K562 (cell line): ENCODE results near the gene ACP6. TPM values are rescaled to one million over a fixed set of nuclear protein-coding genes. Genes with fewer than 3 reads are reported as not detected.

Experiments
- ATAC-seq: fragments of 200-7000 bp; cut with Tn5 transposase; 3 replicates; pipeline ENCODE4 v1.9.1; 2020; ENCODE audit warnings: moderate library complexity
- BruUV-seq: library from RNA; stranded (reverse); fragments of 400-500 nt; replicated peaks from 2 replicates; lab custom pipeline; 2021; lab: Mats Ljungman, UMichigan
- CTCF ChIA-PET: fragments of 300-600 bp; formaldehyde crosslinking; extraction: SDS; loops from one replicate; lab custom pipeline; 2021; ENCODE audit warnings: low intra/inter-chr PET ratio; lab: Yijun Ruan, JAX
- POLR2A ChIA-PET: fragments of 300-600, 350-650 bp; sonication (Branson Sonifier 250); formaldehyde crosslinking; extraction: SDS; loops from one replicate; lab custom pipeline; 2021; ENCODE audit warnings: antibody characterized with exemption, inconsistent platforms; lab: Yijun Ruan, JAX
- DNase-seq, 4 experiments: peaks; one replicate each; pipeline versions ENCODE4 v3.0.0 to v3.0.0-alpha.2; 2011 to 2018; ENCODE audit warnings: low spot score in 3 of 4, mixed read lengths in 3 of 4; ENCODE audit errors: extremely low read depth in 1 of 4
- FAIRE-seq: peaks from 2 replicates; lab custom pipeline; 2011; peaks lifted over from hg19 to GRCh38; lab: Jason Lieb, UNC
- H2AFZ ChIP-seq: 2 replicates; pipeline ENCODE4 v1.6.0; 2011; ENCODE audit warnings: low read depth, low read length, control low read depth, inconsistent platforms
- H3K27ac ChIP-seq: fragments of 200-600 bp; 3 replicates; pipeline ENCODE4 v1.8.0; 2011; ENCODE audit warnings: low read depth, mild to moderate bottlenecking, control low read depth, inconsistent platforms, low read length, moderate library complexity, mixed read lengths; ENCODE audit errors: extremely low read depth
- H3K27me3 ChIP-seq, 2 experiments: fragments of 300-600 bp in 1 of 2; 2 replicates in 1 of 2; 3 replicates in 1 of 2; pipeline versions ENCODE4 v1.6.0 to v1.8.0; 2011; ENCODE audit warnings: inconsistent platforms in 2 of 2, low read length in 2 of 2, mild to moderate bottlenecking in 1 of 2, mixed read lengths in 1 of 2, moderate library complexity in 1 of 2; ENCODE audit not compliant: control insufficient read depth in 2 of 2, insufficient read depth in 2 of 2
- H3K36me3 ChIP-seq: fragments of 300-600 bp; 3 replicates; pipeline ENCODE4 v1.8.0; 2011; ENCODE audit warnings: mild to moderate bottlenecking, low read length, inconsistent platforms; ENCODE audit not compliant: control insufficient read depth, insufficient read depth
- H3K4me1 ChIP-seq, 2 experiments: fragments of 200-600 bp in 1 of 2; replicated peaks in 1 of 2; 2 replicates in 1 of 2; 3 replicates in 1 of 2; pipeline versions ENCODE4 v1.5.1 to v1.8.0; 2011; ENCODE audit warnings: inconsistent platforms in 2 of 2, low read length in 2 of 2, mild to moderate bottlenecking in 1 of 2, mixed read lengths in 1 of 2, moderate library complexity in 1 of 2; ENCODE audit not compliant: control insufficient read depth in 2 of 2, insufficient read depth in 2 of 2
- H3K4me2 ChIP-seq: 2 replicates; pipeline ENCODE4 v1.6.1; 2011; ENCODE audit warnings: low read length, control low read depth, inconsistent platforms, mixed read lengths; ENCODE audit not compliant: insufficient read depth
- H3K4me3 ChIP-seq: fragments of 200-600 bp; sonication (generic), shearing (Covaris generic); 2 replicates; pipeline ENCODE4 v1.5.1; 2016; ENCODE audit warnings: control low read depth, inconsistent platforms
- H3K79me2 ChIP-seq: fragments of 200-600 bp; 3 replicates; pipeline ENCODE4 v1.8.0; 2011; ENCODE audit warnings: low read length, inconsistent platforms; ENCODE audit not compliant: control insufficient read depth, insufficient read depth
- H3K9ac ChIP-seq, 2 experiments: 2 replicates each; pipeline versions ENCODE4 v1.6.0 to v1.6.1; 2011; ENCODE audit warnings: low read depth in 2 of 2, low read length in 2 of 2, control low read depth in 1 of 2, inconsistent platforms in 1 of 2, mild to moderate bottlenecking in 1 of 2, mixed read lengths in 1 of 2; ENCODE audit not compliant: insufficient read depth in 1 of 2
- H3K9me1 ChIP-seq: one replicate; pipeline ENCODE4 v1.6.0; 2011; ENCODE audit warnings: inconsistent platforms, mild to moderate bottlenecking, low read length, moderate library complexity; ENCODE audit not compliant: control insufficient read depth, insufficient read depth
- H3K9me3 ChIP-seq: replicated peaks from 2 replicates; pipeline ENCODE4 v1.5.1; 2011; ENCODE audit warnings: low read depth, low read length, inconsistent platforms; ENCODE audit not compliant: control insufficient read depth, insufficient read depth
- H4K20me1 ChIP-seq: replicated peaks from 2 replicates; pipeline ENCODE4 v1.6.1; 2011; ENCODE audit warnings: low read length, inconsistent platforms, mixed read lengths; ENCODE audit not compliant: control insufficient read depth, insufficient read depth
- BRD9 ChIP-seq: fragments of 450-650 bp; IDR thresholded peaks from 2 replicates; pipeline ENCODE4 v1.6.1; 2018; ENCODE audit warnings: low read depth; ENCODE audit not compliant: partially characterized antibody
- CAMTA2 ChIP-seq: fragments of 250-450 bp; sonication (Bioruptor Pico); conservative IDR thresholded peaks from 2 replicates; pipeline ENCODE4 v1.5.1; 2022
- CHCHD3 ChIP-seq: fragments of 250-450 bp; sonication (Bioruptor Pico); IDR thresholded peaks from 2 replicates; pipeline ENCODE4 v2.1.2; 2022; ENCODE audit warnings: mild to moderate bottlenecking
- DACH1 ChIP-seq: fragments of 450-650 bp; IDR thresholded peaks from 2 replicates; pipeline ENCODE4 v1.6.1; 2018; ENCODE audit not compliant: partially characterized antibody
- EP400 ChIP-seq: fragments of 450-650 bp; IDR thresholded peaks from 2 replicates; pipeline ENCODE4 v1.6.1; 2017; ENCODE audit warnings: antibody characterized with exemption, mild to moderate bottlenecking, moderate library complexity
- ESRRB ChIP-seq: fragments of 250-450 bp; sonication (Bioruptor Pico); IDR thresholded peaks from 2 replicates; pipeline ENCODE4 v1.5.0; 2020; ENCODE audit warnings: mild to moderate bottlenecking, moderate library complexity, borderline replicate concordance
- MEF2D ChIP-seq: conservative IDR thresholded peaks from 2 replicates; pipeline ENCODE4 v1.6.1; 2016; ENCODE audit warnings: low read depth, missing genetic modification characterization, missing compliant biosample characterization
- NONO ChIP-seq, 2 experiments: fragments of 200-400 bp in 1 of 2; fragments of 450-650 bp in 1 of 2; formaldehyde crosslinking in 1 of 2; IDR thresholded peaks; 2 replicates each; pipeline ENCODE4 v1.6.1; 2017; ENCODE audit warnings: low read depth in 2 of 2, mild to moderate bottlenecking in 2 of 2, moderate library complexity in 2 of 2, low read length in 1 of 2
- PHB ChIP-seq: fragments of 250-450 bp; sonication (Bioruptor Pico); IDR thresholded peaks from 2 replicates; pipeline ENCODE4 v1.5.0; 2021
- SMAD2 ChIP-seq: fragments of 150-350 bp; IDR thresholded peaks from 2 replicates; pipeline ENCODE4 v1.6.1; 2014; ENCODE audit warnings: low read depth, mild to moderate bottlenecking, low read length
- SMC3 ChIP-seq: conservative IDR thresholded peaks from 2 replicates; pipeline ENCODE4 v1.6.1; 2011; ENCODE audit warnings: low read depth, low read length, improper control_type of control experiment; ENCODE audit not compliant: insufficient read depth
- SRF ChIP-seq, 2 experiments: fragments of 250-450, 450-650 bp in 1 of 2; sonication (Bioruptor Pico) in 1 of 2; sonication (generic) in 1 of 2; formaldehyde crosslinking; IDR thresholded peaks; 2 replicates each; pipeline versions ENCODE4 v1.5.0 to v1.5.1; 2020 to 2022; ENCODE audit warnings: mild to moderate bottlenecking in 1 of 2, missing genetic modification reagents in 1 of 2
- ZNF408 ChIP-seq: fragments of 250-450 bp; sonication (Bioruptor Pico); IDR thresholded peaks from 2 replicates; pipeline ENCODE4 v1.4.0; 2020; ENCODE audit warnings: low read depth, mild to moderate bottlenecking, moderate library complexity
- ZNF77 ChIP-seq: fragments of 250-450 bp; sonication (Bioruptor Pico); IDR thresholded peaks from 2 replicates; pipeline ENCODE4 v1.5.0; 2020
- whole genome bisulfite sequencing: fragments of 100-300 bp; shearing (Covaris generic); methylation state at CpG from one replicate; pipeline ENCODE4 v1.1.6; 2016; ENCODE audit warnings: low coverage, mixed read lengths; ENCODE audit not compliant: insufficient coverage; ENCODE audit errors: missing lambda C conversion rate; 5-methylcytosine and 5-hydroxymethylcytosine counted together
- in situ Hi-C: fragments of 300-500 bp; cut with MboI; formaldehyde crosslinking; loops from 4 replicates; pipeline ENCODE4 v1.15.0; 2018; ENCODE audit warnings: inconsistent platforms, mixed read lengths
- intact Hi-C: fragments of 100-400 bp; cut with micrococcal nuclease; formaldehyde crosslinking; loops from 2 replicates; pipeline ENCODE4 v1.14.2; 2022
- polyA plus RNA-seq, 8 experiments: library from polyadenylated mRNA; depleted of rRNA in 4 of 8; stranded (reverse) in 5 of 8; unstranded in 3 of 8; fragments of >200 nt; fragmentation: Nextera tagmentation in 2 of 8; fragmentation: Illumina TruSeq in 1 of 8; extraction: Ambion mirVana in 2 of 8; extraction: Trizol in 1 of 8; gene quantifications; 2 replicates each; pipeline versions ENCODE4 v1.2.1 to v1.2.3, GENCODE V29; 2011 to 2014; ENCODE audit warnings: inconsistent platforms in 1 of 8, missing spikeins in 1 of 8
- total RNA-seq, 7 experiments: library from RNA; depleted of rRNA in 6 of 7; stranded (reverse); fragments of >200 nt in 6 of 7; fragmentation: Illumina TruSeq in 2 of 7; extraction: Trizol in 2 of 7; gene quantifications; 2 replicates each; pipeline versions ENCODE4 v1.2.1 to v1.2.3, GENCODE V29; 2011 to 2021; ENCODE audit warnings: low replicate concordance in 1 of 7
- TF ChIP-seq, protein P1 (sequence below): fragments of 250-450 bp; sonication (Bioruptor Pico); IDR thresholded peaks from 2 replicates; pipeline ENCODE4 v1.9.0; 2021; ENCODE audit warnings: mild to moderate bottlenecking
- TF ChIP-seq, protein P2 (sequence below): sonication (generic); formaldehyde crosslinking; IDR thresholded peaks from 2 replicates; pipeline ENCODE4 v1.8.0; 2022; ENCODE audit warnings: mild to moderate bottlenecking, missing genetic modification reagents
- TF ChIP-seq, protein P3 (sequence below): fragments of 450-650 bp; IDR thresholded peaks from 2 replicates; pipeline ENCODE4 v1.6.1; 2016; ENCODE audit warnings: borderline replicate concordance

ACP6 gene
- total and polyA plus RNA-seq, 9 of the 15 experiments (the other 6 are each of a cell fraction or from before 2014, with no cell fraction given): 0.05 to 1.4 (median 0.49) TPM

DNA sequence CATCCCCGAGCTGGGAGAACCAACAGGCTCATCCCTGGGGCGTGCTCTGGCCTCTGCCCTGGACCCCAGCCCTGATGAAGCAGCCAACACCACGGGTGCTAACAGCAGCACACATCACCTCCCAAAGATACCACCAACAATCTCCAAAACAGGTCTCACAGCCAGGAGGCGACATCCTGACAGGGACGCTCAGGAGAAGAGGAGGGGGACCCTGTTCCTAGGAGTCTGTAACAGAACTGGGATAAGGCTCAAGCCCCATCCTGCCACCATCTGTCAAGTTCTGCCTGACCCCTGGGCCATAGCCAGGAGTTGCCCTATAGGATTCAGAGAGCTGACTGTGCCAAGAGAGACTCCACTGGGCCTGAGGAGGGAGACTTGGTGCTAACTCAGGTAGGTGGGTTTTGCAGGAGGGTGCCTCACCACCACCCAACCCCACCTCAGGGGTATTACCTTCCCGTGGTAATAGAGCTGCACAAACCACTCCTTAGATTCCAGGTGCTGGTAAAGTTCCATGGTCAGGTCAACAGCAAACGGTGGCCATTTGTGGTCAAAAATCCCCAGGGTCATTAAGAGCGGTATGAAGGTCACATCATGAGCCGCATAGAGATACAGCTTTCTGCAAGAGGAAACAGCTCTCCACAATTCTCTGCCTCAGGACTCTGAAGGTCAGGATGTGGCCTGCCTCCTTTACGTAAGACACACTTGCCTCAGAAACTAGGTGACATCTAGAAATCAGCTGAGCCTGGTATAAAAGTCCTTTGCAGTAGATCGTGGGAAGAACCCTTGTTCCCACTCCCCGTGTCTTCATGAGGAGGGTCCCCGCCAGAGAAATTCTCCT is 22.3 kb downstream of the ACP6 start:
- no peak for ATAC-seq
- peaks cover 2 to 13% of the 10 kb centered on the region in 2 experiments; a peak in 1 of 5 replicates for H3K27me3 ChIP-seq
- no peaks in the 10 kb centered on the region for H4K20me1 ChIP-seq
- in situ Hi-C loops: no loop called here
- DNase-seq: no peak
- no peak overlapping the region for H3K9ac ChIP-seq
- CTCF ChIA-PET: no interaction called here
- 17% methylated on average over 13 of the region's 13 CpGs for WGBS
- TF ChIP-seq CHCHD3 (CRISPR knock-in tag): no peak
- TF ChIP-seq SMC3: no peak
- no peak for TF ChIP-seq ZNF408 (CRISPR knock-in tag)
- no peak for TF ChIP-seq EP400
- TF ChIP-seq NONO (IDR thresholded peaks at IDR 0.05; ENCODE audit: low read depth in 2 of 2, low read length in 1 of 2): no peak
- TF ChIP-seq, protein P1, sequence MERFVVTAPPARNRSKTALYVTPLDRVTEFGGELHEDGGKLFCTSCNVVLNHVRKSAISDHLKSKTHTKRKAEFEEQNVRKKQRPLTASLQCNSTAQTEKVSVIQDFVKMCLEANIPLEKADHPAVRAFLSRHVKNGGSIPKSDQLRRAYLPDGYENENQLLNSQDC (CRISPR knock-in tag): no peak
- TF ChIP-seq PHB (CRISPR knock-in tag): no peak
- no peak for TF ChIP-seq ESRRB (CRISPR knock-in tag)
- TF ChIP-seq CAMTA2 (CRISPR knock-in tag): no peak
- no peak for TF ChIP-seq ZNF77 (CRISPR knock-in tag)
- no peak for TF ChIP-seq SRF (CRISPR knock-in tag; IDR thresholded peaks at IDR 0.05)
- TF ChIP-seq, protein P2, sequence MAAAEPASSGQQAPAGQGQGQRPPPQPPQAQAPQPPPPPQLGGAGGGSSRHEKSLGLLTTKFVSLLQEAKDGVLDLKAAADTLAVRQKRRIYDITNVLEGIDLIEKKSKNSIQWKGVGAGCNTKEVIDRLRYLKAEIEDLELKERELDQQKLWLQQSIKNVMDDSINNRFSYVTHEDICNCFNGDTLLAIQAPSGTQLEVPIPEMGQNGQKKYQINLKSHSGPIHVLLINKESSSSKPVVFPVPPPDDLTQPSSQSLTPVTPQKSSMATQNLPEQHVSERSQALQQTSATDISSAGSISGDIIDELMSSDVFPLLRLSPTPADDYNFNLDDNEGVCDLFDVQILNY: no peak
- no peak for TF ChIP-seq BRD9
- TF ChIP-seq, protein P3, sequence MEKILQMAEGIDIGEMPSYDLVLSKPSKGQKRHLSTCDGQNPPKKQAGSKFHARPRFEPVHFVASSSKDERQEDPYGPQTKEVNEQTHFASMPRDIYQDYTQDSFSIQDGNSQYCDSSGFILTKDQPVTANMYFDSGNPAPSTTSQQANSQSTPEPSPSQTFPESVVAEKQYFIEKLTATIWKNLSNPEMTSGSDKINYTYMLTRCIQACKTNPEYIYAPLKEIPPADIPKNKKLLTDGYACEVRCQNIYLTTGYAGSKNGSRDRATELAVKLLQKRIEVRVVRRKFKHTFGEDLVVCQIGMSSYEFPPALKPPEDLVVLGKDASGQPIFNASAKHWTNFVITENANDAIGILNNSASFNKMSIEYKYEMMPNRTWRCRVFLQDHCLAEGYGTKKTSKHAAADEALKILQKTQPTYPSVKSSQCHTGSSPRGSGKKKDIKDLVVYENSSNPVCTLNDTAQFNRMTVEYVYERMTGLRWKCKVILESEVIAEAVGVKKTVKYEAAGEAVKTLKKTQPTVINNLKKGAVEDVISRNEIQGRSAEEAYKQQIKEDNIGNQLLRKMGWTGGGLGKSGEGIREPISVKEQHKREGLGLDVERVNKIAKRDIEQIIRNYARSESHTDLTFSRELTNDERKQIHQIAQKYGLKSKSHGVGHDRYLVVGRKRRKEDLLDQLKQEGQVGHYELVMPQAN: no peak
- no peak for TF ChIP-seq DACH1
- no peak for TF ChIP-seq MEF2D (tag)
- no peak for TF ChIP-seq SMAD2
- H3K79me2 ChIP-seq: no peaks in the 10 kb centered on the region
- POLR2A ChIA-PET: no interaction called here
- BruUV-seq: no TSS peak
- no peaks in the 10 kb centered on the region for H3K36me3 ChIP-seq
- H2AFZ ChIP-seq: no peak overlapping the region
- intact Hi-C loops: no loop called here
- H3K4me1 ChIP-seq: peaks cover 0 to 8% of the 10 kb centered on the region in 2 experiments; a peak in 2 of 5 replicates
- FAIRE-seq: no peak
- H3K9me3 ChIP-seq: no peaks in the 10 kb centered on the region
- no peak overlapping the region for H3K4me3 ChIP-seq
- H3K27ac ChIP-seq: no peak overlapping the region
- no peak overlapping the region for H3K4me2 ChIP-seq
- H3K9me1 ChIP-seq: no peaks in the 10 kb centered on the region
